ENCODE data around the gene ESPN. TPM values are rescaled to one million over a fixed set of nuclear protein-coding genes. Genes with fewer than 3 reads are reported as not detected.

ESPN gene
- total RNA-seq, 2 experiments from 2014 or later: 0.83 to 0.99 TPM

- CTCF ChIA-PET: interaction anchor here (1.3 kb wide), 1 partner anchor 46 kb away, joined by 4 read pairs; the partner anchor contains the start of gene NOL9
- no peaks in the 10 kb centered on the region for H3K27me3 Mint-ChIP-seq
- H3K27ac Mint-ChIP-seq: no peak overlapping the region
- no peaks in the 10 kb centered on the region for H3K9me3 Mint-ChIP-seq
- H3K36me3 Mint-ChIP-seq (ENCODE audit: low read depth): no peaks in the 10 kb centered on the region
- intact Hi-C loops (cut with micrococcal nuclease): no loop called here
- no peak for TF ChIP-seq CTCF (IDR thresholded peaks at IDR 0.05)
- no peak overlapping the region for H3K4me3 Mint-ChIP-seq
- POLR2A ChIA-PET: interaction anchor here (0.7 kb wide), 1 partner anchor 12 kb away, joined by 3 read pairs; no protein-coding TSS in a partner anchor
- ATAC-seq: no peak
- no peaks in the 10 kb centered on the region for H3K4me1 Mint-ChIP-seq (ENCODE audit: low read depth)
- no peak for DNase-seq
These were observed 84.2 kb downstream of the ESPN start for GRCh38 chr1:6508816-6509189.

- Mint-ChIP-seq H3K36me3 (ENCODE audit: low read depth) (no peaks in the 10 kb centered on the region), H3K27me3 (no peaks in the 10 kb centered on the region), H3K4me1 (ENCODE audit: low read depth) (no peaks in the 10 kb centered on the region), H3K4me3 (no peak overlapping the region), H3K27ac (no peak overlapping the region), H3K9me3 (no peaks in the 10 kb centered on the region)
- ChIA-PET POLR2A (no interaction called here), CTCF (interaction anchor here (1.3 kb wide), 1 partner anchor 45 kb away, joined by 4 read pairs; the partner anchor contains the start of gene NOL9)
- DNase-seq: no peak
- intact Hi-C loops (cut with micrococcal nuclease): no loop called here
- ATAC-seq: no peak
- no peak for TF ChIP-seq CTCF (IDR thresholded peaks at IDR 0.05)
These were observed 84.8 kb downstream of the ESPN start for GRCh38 chr1:6509220-6509918.

- POLR2A ChIA-PET: no interaction called here
- intact Hi-C loops (cut with micrococcal nuclease): no loop called here
- Mint-ChIP-seq H3K9me3 (no peaks in the 10 kb centered on the region), H3K4me3 (no peak overlapping the region), H3K27me3 (no peaks in the 10 kb centered on the region), H3K36me3 (ENCODE audit: low read depth) (no peaks in the 10 kb centered on the region), H3K27ac (no peak overlapping the region), H3K4me1 (ENCODE audit: low read depth) (no peaks in the 10 kb centered on the region)
- no peak for ATAC-seq
- TF ChIP-seq CTCF (IDR thresholded peaks at IDR 0.05): no peak
- CTCF ChIA-PET: interaction anchor here (1.3 kb wide), 1 partner anchor 45 kb away, joined by 4 read pairs; the partner anchor contains the start of gene NOL9
- DNase-seq: no peak
These were observed 85.3 kb downstream of the ESPN start for GRCh38 chr1:6509919-6510291.

GRCh38 chr1:6510493-6510892, 85.9 kb downstream of the ESPN start:
- Mint-ChIP-seq H3K27me3 (no peaks in the 10 kb centered on the region), H3K4me3 (no peak overlapping the region), H3K27ac (no peak overlapping the region), H3K4me1 (ENCODE audit: low read depth) (no peaks in the 10 kb centered on the region), H3K36me3 (ENCODE audit: low read depth) (no peaks in the 10 kb centered on the region), H3K9me3 (no peaks in the 10 kb centered on the region)
- TF ChIP-seq CTCF (IDR thresholded peaks at IDR 0.05): no peak
- no peak for DNase-seq
- POLR2A ChIA-PET: no interaction called here
- no peak for ATAC-seq
- CTCF ChIA-PET: no interaction called here
- intact Hi-C loops (cut with micrococcal nuclease): no loop called here

Small RNA genes within 50 kb of the gene (microRNA-seq; reads per million reads assigned to microRNA genes)
- gene MIR4252 (ENCODE audit: borderline microRNAs expressed, borderline replicate concordance): not detected

Other genes starting within 250 kb of the ESPN start
- under 1 TPM; 0.61 to 0.63 TPM for gene CHD5, start 244.5 kb upstream of the ESPN start, total RNA-seq
- 100 to 1,000 TPM; 372 to 473 TPM for gene RPL22, start 225.2 kb upstream of the ESPN start, total RNA-seq
- 1 to 10 TPM; 4.9 to 9.9 TPM for gene RNF207, start 218.7 kb upstream of the ESPN start, total RNA-seq
- 10 to 100 TPM; 35.3 to 38.1 TPM for gene ICMT, start 188.8 kb upstream of the ESPN start, total RNA-seq
- gene HES3, start 180.6 kb upstream of the ESPN start, total RNA-seq: not detected
- gene GPR153, start 163.7 kb upstream of the ESPN start, total RNA-seq: under 1 TPM; 0.34 to 0.41 TPM
- 10 to 100 TPM; 80.4 to 86.7 TPM for gene ACOT7, start 31.0 kb upstream of the ESPN start, total RNA-seq
- under 1 TPM in 1 of 2 experiments, not detected in 1; 0.29 TPM for gene HES2, start 4.9 kb upstream of the ESPN start, total RNA-seq
- 10 to 100 TPM; 55.8 to 57.8 TPM for gene TNFRSF25, start 41.4 kb downstream of the ESPN start, total RNA-seq
- 1 to 10 TPM; 1.7 to 1.8 TPM for gene PLEKHG5, start 66.9 kb downstream of the ESPN start, total RNA-seq
- gene NOL9, start 129.7 kb downstream of the ESPN start, total RNA-seq: 10 to 100 TPM; 39.7 to 40.4 TPM
- gene TAS1R1, start 130.5 kb downstream of the ESPN start, total RNA-seq: not detected
- gene ZBTB48, start 155.2 kb downstream of the ESPN start, total RNA-seq: 10 to 100 TPM; 22.4 to 32.1 TPM
- 10 to 100 TPM; 17.9 to 18.1 TPM for gene KLHL21, start 178.1 kb downstream of the ESPN start, total RNA-seq
- 10 to 100 TPM; 12.5 to 14.8 TPM for gene PHF13, start 189.0 kb downstream of the ESPN start, total RNA-seq
- 10 to 100 TPM; 19.0 to 24.5 TPM for gene THAP3, start 200.1 kb downstream of the ESPN start, total RNA-seq